ENCODE measurements around the gene TXNIP.

Gene TXNIP

DNA sequence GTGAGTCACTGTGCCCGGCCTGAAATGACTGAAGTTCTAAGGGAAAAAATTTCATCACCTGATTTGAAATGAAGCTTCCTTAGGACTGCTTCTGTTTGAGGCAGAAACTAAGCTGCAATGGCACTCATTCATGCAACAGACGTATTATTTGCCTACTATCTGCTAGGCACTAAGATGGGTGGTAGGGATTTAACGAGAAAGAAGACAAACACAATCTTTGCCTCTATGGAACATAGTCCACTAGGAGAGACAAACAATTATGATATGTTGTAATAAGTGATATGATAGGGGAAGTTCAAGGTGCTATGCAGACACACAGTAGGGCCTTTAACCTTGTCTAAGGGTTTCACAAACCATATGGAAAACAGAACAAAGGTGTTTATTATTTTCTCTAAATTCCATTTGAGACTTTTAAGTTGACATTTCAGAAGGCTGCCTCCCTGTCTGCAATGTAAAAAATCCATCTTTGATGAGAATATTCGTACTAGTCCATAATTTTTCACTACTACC lies 49.8 kb downstream of the TXNIP start:
- no peak for DNase-seq (ENCODE audit: low read depth in 1 of 2, low spot score in 1 of 2)

DNA sequence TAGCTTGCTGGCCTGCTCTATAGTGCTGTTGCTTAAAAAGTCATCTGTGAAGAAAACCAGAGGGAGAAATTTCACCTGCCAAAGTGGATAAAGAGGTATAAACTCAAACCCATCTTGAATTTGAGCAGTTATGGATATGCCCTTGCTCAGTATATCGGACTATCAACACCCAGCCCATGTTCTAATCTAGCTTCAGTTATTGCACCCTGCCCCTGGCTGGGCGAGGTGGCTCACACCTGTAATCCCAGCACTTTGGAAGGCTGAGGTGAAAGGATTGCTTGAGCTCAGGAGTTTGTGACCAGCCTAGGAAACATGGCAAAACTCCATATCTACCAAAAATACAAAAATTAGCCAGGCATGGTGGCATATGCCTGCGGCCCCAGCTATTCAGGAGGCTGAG lies 51.8 kb downstream of the TXNIP start:
- DNase-seq (ENCODE audit: low read depth in 1 of 2, low spot score in 1 of 2): no peak

DNA sequence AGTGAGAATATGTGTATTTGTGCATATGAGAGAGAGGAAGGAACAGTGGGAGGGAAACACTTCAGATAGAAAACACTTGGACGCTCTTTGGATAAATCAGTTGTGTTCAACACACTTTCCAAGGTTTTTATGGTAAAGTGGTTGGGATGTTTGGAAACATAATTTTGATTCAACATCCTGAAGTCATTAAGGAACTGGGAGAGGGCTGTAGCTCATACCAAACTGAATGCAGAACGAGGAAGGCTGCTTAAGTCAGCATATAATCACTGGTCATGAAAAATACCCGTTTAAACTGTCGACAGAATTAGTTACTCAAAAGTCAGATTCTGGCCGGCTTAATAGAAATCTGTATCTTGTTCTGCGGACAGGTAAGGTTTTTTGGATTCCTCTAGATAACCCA lies 53.5 kb downstream of the TXNIP start:
- DNase-seq (ENCODE audit: low read depth in 1 of 2, low spot score in 1 of 2): no peak

All from stimulated activated CD4-positive, alpha-beta T cell treated with anti-CD3 and anti-CD28 coated beads, Interleukin-15, amount 100 ng/mL, for 1 hour (primary cell).